Measurements from ENCODE around the gene ARR3. TPM values are rescaled to one million over a fixed set of nuclear protein-coding genes. Genes with fewer than 3 reads are reported as not detected.
"Not testable (repeated sequence)": the region's sequence is repeated elsewhere in the genome, so short reads cannot be mapped to it uniquely, and the experiment has no call there.

ARR3 gene
- total RNA-seq, 1 donor from 2014 or later: not detected

- no peak for TF ChIP-seq CTCF (IDR thresholded peaks at IDR 0.05)
- peaks cover under 1% of the 10 kb centered on the region for H3K36me3 Mint-ChIP-seq (ENCODE audit: low read depth)
- no peaks in the 10 kb centered on the region for H3K9me3 Mint-ChIP-seq
- CTCF ChIA-PET: no interaction called here
- no peak overlapping the region for H3K27ac Mint-ChIP-seq
- ATAC-seq (ENCODE audit: low read depth) (no peak), DNase-seq (no peak)
- H3K4me3 Mint-ChIP-seq: no peak overlapping the region
- intact Hi-C loops (cut with micrococcal nuclease): no loop called here
- no peaks in the 10 kb centered on the region for H3K27me3 Mint-ChIP-seq
- POLR2A ChIA-PET: no interaction called here
- peaks cover 13% of the 10 kb centered on the region for H3K4me1 Mint-ChIP-seq
Measured at GRCh38 chrX:70292788-70293187, 24.7 kb downstream of the ARR3 start.

- H3K4me3 Mint-ChIP-seq: no peak overlapping the region
- H3K27me3 Mint-ChIP-seq: no peaks in the 10 kb centered on the region
- ATAC-seq (ENCODE audit: low read depth) (no peak), DNase-seq (no peak)
- ChIA-PET POLR2A (no interaction called here), CTCF (no interaction called here)
- no peak overlapping the region for H3K27ac Mint-ChIP-seq
- peaks cover 13% of the 10 kb centered on the region for H3K4me1 Mint-ChIP-seq
- TF ChIP-seq CTCF (IDR thresholded peaks at IDR 0.05): no peak
- H3K9me3 Mint-ChIP-seq: no peaks in the 10 kb centered on the region
- no peaks in the 10 kb centered on the region for H3K36me3 Mint-ChIP-seq (ENCODE audit: low read depth)
- intact Hi-C loops (cut with micrococcal nuclease): no loop called here
Measured at GRCh38 chrX:70293621-70294020, 25.5 kb downstream of the ARR3 start.

GRCh38 chrX:70301716-70302115 lies 33.6 kb downstream of the ARR3 start:
- TF ChIP-seq CTCF (IDR thresholded peaks at IDR 0.05): no peak
- DNase-seq: no peak
- Mint-ChIP-seq H3K9me3 (no peaks in the 10 kb centered on the region), H3K36me3 (ENCODE audit: low read depth) (no peaks in the 10 kb centered on the region), H3K27ac (no peak overlapping the region), H3K27me3 (no peaks in the 10 kb centered on the region), H3K4me3 (no peak overlapping the region), H3K4me1 (no peaks in the 10 kb centered on the region)
- intact Hi-C loops (cut with micrococcal nuclease): no loop called here
- CTCF ChIA-PET: interaction anchor here (1.2 kb wide), 1 partner anchor 12 kb away, joined by 3 read pairs; no protein-coding TSS in a partner anchor
- no peak for ATAC-seq (ENCODE audit: low read depth)
- POLR2A ChIA-PET: no interaction called here

- no peak overlapping the region for H3K4me3 Mint-ChIP-seq
- peaks cover 3% of the 10 kb centered on the region for H3K9me3 Mint-ChIP-seq
- no peak overlapping the region for H3K27ac Mint-ChIP-seq
- no peaks in the 10 kb centered on the region for H3K27me3 Mint-ChIP-seq
- TF ChIP-seq CTCF (IDR thresholded peaks at IDR 0.05): no peak
- ChIA-PET POLR2A (no interaction called here), CTCF (interaction anchor here (1.4 kb wide), 1 partner anchor 12 kb away, joined by 3 read pairs; no protein-coding TSS in a partner anchor)
- intact Hi-C loops (cut with micrococcal nuclease): no loop called here
- H3K36me3 Mint-ChIP-seq (ENCODE audit: low read depth): no peaks in the 10 kb centered on the region
- no peaks in the 10 kb centered on the region for H3K4me1 Mint-ChIP-seq
- DNase-seq: no peak
- no peak for ATAC-seq (ENCODE audit: low read depth)
Measured at GRCh38 chrX:70313503-70313902, 45.4 kb downstream of the ARR3 start.

- Mint-ChIP-seq H3K4me3 (no peak overlapping the region), H3K27me3 (no peaks in the 10 kb centered on the region), H3K9me3 (no peaks in the 10 kb centered on the region), H3K27ac (no peak overlapping the region), H3K36me3 (ENCODE audit: low read depth) (no peaks in the 10 kb centered on the region), H3K4me1 (no peaks in the 10 kb centered on the region)
- intact Hi-C loops (cut with micrococcal nuclease): no loop called here
- no peak for DNase-seq
- CTCF ChIA-PET: no interaction called here
- ATAC-seq (ENCODE audit: low read depth): no peak
- POLR2A ChIA-PET: no interaction called here
- no peak for TF ChIP-seq CTCF (IDR thresholded peaks at IDR 0.05)
Measured at GRCh38 chrX:70322784-70323183, 54.6 kb downstream of the ARR3 start.

- H3K4me3 Mint-ChIP-seq; H3K9me3 Mint-ChIP-seq; ATAC-seq (ENCODE audit: low read depth); CTCF ChIA-PET; H3K36me3 Mint-ChIP-seq (ENCODE audit: low read depth); H3K27ac Mint-ChIP-seq; H3K27me3 Mint-ChIP-seq; DNase-seq; intact Hi-C loops (cut with micrococcal nuclease); H3K4me1 Mint-ChIP-seq; POLR2A ChIA-PET: not testable (repeated sequence)
Measured at GRCh38 chrX:70323628-70324027, 55.5 kb downstream of the ARR3 start.
